NCI-H748 (cell line): ENCODE results near the gene CEP89.
"Not testable (repeated sequence)": the region's sequence is repeated elsewhere in the genome, so short reads cannot be mapped to it uniquely, and the experiment has no call there.

Experiments used
- DNase-seq: peaks from one replicate; lab custom pipeline; 2025; ENCODE audit not compliant: unreplicated experiment; lab: John Stamatoyannopoulos, UW

CEP89 gene

DNA sequence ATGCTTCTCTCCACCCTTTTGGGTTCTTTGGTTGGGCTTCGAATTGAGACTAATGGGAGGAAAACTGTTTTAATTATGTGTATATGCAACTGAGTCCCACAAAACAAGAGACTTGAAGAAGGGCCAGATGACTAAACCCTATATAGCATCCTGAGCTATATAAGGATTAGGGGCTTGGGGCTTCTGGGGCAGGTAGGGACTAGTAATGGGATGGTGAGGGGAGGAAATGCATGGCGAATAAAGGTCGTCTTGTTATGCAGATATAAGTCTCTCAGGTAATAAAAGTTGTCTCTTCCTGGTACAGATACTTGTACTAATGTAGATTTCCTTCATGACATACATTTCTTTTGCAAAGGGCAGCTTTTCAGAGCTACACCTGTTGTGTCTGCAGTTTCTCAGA is 99.4 kb downstream of the CEP89 start:
- DNase-seq, result no peak

- peak; percentile 18 for DNase-seq
These were observed 100.7 kb downstream of the CEP89 start for GRCh38 chr19:32870981-32871451.

DNA sequence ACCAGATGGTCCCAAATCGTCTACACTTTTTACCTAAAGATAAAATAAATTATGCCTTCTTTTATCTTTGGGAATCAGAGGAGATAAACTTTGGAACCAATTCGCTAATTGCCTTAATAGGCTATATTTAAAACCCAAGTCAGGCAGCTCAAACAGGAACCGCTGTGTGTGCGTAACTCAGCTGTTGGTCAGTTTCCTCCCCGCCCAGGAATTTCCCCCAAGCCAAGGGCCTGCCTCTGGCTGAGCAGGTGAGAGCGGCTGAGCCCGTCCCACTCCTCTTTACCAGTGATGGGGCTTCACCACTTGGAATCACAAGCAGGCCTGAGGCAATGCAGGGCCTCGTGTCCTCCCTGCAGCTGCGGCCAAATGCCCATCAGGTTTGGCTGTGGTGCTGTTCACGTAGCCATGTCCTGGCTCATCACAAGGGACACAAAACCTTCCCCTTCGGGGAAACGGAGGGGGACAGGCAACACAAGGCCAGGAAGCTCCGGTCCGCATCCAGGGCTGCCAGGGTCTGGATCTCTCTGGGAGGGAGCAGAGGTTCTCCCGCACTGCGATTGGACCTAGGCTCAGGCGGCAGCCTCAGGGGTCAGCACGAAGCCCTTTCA is 101.7 kb downstream of the CEP89 start:
- no peak for DNase-seq

GRCh38 chr19:32869369-32869965 is 102.3 kb downstream of the CEP89 start, which contains the start of gene SLC7A9:
SLC7A9 (minus strand) TSS chr19:32869767; CDS start chr19:32868534, 1,233 bp downstream.
- no peak for DNase-seq

- DNase-seq, result no peak
These were observed 103.4 kb downstream of the CEP89 start for GRCh38 chr19:32868206-32868950.

GRCh38 chr19:32867436-32867835 is 104.3 kb downstream of the CEP89 start:
- DNase-seq, result not testable (repeated sequence)

- DNase-seq, result no peak
These were observed 105.0 kb downstream of the CEP89 start for GRCh38 chr19:32866564-32867265.

GRCh38 chr19:32866061-32866460 is 105.7 kb downstream of the CEP89 start:
- DNase-seq, result no peak

DNA sequence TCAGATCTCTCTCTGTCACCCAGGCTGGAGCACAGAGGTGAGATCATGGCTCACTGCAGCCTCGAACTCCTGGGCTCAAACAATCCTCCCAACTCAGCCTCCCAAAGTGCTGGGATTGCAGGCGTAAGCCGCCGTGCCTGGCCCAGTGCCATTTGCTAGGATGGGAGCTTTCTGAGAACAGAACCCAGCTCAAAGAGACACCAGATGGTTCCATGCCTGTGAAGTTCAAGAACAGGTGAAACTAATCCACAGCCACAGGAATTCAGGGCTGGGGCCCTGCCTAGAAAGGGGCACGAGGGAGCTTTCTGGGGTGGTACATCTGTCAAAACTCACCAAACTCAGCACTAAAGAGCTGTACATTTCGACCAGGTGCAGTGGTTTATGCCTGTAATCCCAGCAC is 106.4 kb downstream of the CEP89 start:
- DNase-seq, result no peak

DNA sequence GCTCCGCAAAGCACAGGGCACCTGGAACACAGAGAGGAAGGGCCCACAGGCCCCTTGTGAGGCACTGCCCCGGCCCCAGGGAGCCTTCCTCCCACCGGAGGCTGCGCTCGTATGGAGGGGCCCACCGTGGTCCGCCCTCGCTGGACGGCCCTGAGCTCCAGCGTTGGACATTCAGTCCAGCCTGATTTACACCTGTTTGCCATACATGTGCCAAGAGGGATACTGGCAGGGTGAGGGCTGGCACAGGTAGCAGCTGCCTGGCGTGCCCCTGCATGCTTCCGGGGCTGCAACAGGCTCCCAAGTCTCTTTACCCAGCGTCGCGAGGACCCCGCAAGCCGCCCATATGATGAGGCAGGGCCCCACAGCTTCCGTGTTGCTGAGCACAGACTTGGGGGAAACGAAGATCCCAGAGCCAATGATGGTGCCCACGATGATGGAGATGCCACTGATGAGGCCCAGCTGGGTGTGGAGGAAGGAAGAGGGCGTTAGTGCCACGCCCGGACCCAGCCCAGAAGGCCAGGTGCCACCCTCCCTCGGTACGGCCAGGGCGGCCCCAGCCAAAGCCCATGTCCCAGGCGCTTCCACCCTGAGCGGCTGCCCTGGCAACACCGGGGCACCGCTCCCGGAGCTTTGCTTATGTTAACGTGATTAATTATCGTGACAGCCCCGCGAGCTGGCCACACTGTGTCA is 107.3 kb downstream of the CEP89 start:
- no peak for DNase-seq

DNA sequence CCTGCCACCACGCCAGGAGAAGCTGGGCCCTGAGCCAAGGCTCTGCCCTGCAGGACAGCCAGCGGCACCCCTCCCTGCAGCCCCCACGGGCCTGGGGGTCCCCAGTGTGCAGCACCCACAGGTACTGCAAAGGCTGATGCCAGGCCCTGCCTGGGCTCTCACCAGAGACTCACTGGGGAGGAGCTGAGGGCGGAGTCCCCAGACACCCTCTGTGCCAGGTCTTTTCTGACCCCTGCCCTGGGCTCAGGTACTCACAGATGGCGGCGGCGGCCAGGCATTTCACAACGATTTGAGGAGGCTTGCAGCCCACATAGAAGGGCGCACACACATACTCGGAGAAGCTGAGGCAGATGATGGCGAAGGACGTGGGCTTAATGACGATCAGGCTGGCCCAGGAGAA is 107.9 kb downstream of the CEP89 start:
- no peak for DNase-seq

- DNase-seq, result no peak
These were observed 108.5 kb downstream of the CEP89 start for GRCh38 chr19:32863301-32863700.

DNA sequence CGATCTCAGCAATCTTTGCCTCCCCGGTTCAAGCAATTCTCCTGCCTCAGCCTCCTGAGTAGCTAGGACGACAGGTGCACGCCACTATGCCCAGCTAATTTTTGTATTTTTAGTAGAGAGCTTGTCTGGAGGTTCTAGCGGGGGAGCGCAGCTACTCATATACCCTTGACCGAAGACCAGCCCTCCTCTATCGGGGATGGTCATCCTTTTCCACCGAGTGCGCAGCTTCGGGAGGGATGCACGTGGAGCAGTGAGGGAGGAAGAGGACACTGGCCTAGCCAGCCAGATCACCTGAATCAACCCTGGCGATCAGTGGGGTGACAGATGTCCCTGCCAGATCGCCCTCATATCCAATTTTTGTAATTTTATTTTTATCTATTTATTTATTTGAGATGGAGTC is 109.0 kb downstream of the CEP89 start:
- DNase-seq, result no peak

DNA sequence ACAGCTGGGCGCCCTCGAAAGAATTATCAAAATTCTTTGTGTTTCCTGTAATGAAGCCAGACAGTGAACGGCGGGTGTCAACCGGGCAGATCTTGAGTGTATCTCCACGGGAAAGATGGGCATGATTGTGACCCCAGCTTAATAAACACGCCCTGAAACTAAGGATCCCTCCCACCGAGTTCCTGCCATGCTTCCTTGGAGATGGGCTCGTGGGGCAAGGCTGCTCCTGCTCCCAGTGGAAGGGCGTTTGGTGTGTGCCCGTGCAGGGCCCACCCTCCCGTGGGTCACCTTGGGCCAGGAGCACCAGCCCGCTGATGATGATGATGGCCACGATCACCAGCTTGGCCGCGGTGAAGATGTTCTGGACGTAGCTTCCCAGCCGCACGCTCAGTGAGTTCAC is 109.6 kb downstream of the CEP89 start:
- no peak for DNase-seq

DNA sequence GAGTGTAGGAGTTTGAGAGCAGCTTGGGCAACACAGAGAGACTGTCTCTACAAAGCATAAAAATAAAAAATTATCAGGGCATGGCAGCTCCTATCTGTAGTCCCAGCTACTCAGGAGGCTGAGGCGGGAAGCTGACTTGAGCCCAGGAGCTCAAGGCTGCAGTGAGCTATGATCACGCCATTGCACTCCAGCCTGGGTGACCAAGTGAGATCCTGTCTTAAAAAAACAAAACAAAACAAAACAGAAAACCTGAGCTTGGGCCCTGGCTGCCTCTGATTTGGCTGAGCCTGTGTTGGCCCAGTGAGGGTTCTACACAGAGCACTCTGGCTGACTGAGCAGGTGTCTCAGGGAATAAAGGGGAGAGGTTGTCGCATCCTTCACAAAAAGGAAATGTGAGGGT is 110.2 kb downstream of the CEP89 start:
- no peak for DNase-seq

DNA sequence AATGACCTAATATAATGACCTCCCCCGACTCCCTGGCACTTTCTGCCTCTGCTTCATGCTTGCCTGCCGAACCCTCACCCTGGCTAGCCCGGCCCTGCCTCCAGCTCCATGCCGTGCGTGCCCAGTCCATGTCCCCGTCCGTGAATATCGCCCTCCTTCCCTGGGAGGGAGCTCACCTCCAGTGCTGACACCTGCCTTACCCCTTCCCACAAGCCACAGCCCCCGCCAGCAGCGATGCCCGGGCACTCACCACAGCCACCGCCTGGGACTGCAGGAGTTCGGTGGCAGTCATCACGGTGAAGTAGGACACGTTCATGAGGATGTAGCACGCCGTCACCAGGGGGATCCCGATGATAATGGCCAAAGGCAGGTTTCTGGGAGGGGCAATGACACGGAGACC is 112.2 kb downstream of the CEP89 start:
- DNase-seq, result no peak

DNA sequence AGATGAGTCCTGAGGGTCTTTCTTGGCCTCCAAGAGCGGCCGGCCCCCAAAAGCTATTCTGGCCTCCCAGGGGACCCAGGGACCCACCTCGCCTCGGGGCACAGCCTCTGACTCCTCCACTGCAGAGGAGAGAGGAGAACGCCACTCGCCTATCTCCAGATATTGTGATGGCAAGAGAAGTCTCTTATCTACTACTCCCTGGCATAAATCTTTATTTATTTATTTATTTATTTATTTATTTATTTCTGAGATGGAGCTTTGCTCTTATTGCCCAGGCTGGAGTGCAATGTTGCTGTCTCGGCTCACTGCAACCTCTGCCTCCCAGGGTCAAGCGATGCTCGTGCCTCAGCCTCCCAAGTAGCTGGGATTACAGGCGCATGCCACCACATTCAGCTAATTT is 113.2 kb downstream of the CEP89 start:
- no peak for DNase-seq

DNA sequence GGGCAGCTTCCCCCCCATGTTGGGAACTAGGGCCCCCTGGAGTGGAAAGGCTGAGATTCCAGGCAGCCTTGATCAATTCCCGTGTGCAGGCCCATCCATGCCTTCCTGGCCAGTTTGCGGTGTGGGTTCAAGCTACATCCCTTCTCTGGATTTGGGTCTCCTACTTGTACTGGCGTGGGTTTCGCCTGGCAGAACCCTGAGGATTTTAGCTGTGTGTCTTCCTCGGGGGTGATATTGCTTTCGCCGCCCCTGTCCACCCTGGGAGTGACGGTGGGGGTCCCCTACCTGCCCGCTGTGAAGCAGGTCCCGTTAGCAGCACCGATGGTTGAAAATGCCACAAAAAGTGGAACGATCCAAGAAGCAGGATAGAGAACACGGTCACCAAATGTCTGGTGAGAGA is 113.6 kb downstream of the CEP89 start:
- no peak for DNase-seq

DNA sequence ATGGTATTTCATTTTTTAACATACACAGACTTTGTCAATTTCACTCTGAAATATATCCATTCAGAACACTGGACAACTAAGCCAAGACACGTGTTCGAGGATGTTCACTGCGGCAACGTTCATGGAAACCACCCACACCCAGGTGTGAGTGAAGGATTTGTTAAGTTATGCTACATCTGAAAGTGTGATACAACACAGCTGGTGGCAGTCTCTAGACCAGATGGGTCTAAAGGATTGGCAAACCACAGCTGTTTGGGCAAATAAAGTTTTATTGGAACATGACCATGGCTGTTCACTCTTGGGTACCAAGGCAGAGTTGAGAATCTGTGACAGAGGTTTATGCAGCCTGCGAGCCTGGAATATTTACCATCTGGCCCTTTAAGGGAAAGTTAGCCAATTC is 114.2 kb downstream of the CEP89 start:
- DNase-seq, result no peak

- DNase-seq, result not testable (repeated sequence)
These were observed 114.9 kb downstream of the CEP89 start for GRCh38 chr19:32856818-32857217.

DNA sequence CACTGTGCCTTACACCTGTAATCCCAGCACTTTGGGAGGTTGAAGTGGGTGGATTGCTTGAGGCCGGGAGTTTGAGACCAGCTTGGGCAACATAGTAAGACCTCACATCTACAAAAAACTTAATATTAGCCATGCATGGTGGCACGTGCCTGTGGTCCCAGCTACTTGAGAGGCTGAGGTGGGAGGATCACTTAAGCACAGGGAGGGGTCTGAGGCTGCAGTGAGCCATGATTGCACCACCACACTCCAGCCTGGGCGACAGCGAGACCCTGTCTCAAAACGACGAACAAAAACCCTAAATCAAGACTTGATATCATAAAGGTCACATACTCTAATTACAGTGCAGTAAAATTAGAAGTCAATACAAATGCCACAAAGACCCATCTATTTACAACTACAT is 119.5 kb downstream of the CEP89 start:
- DNase-seq, result no peak
